HepG2 (cell line): ENCODE results near the gene IGFLR1.

Experiments used
- CBX5 ChIP-seq: sonication (generic); formaldehyde crosslinking; IDR thresholded peaks from 2 replicates; pipeline ENCODE4 v1.4.0; 2020; ENCODE audit warnings: missing genetic modification reagents, borderline replicate concordance
- ELF3 ChIP-seq: IDR thresholded peaks from 2 replicates; pipeline ENCODE4 v1.6.1; 2016; ENCODE audit warnings: missing genetic modification reagents, missing compliant biosample characterization
- HMGA1 ChIP-seq: sonication (generic); formaldehyde crosslinking; conservative IDR thresholded peaks from 2 replicates; pipeline ENCODE4 v1.4.0; 2020; ENCODE audit warnings: missing genetic modification reagents
- HOXA7 ChIP-seq: sonication (generic); formaldehyde crosslinking; IDR thresholded peaks from 2 replicates; pipeline ENCODE4 v1.8.1; 2022; ENCODE audit warnings: mild to moderate bottlenecking, missing genetic modification reagents, moderate library complexity
- HOXA9 ChIP-seq: sonication (generic); formaldehyde crosslinking; IDR thresholded peaks from 2 replicates; pipeline ENCODE4 v1.8.1; 2022; ENCODE audit warnings: missing genetic modification reagents, mild to moderate bottlenecking, moderate library complexity, borderline replicate concordance
- KMT2B ChIP-seq: IDR thresholded peaks from 2 replicates; pipeline ENCODE4 v1.6.1; 2016; ENCODE audit warnings: missing genetic modification reagents, missing compliant biosample characterization
- MED1 ChIP-seq: sonication (generic); formaldehyde crosslinking; IDR thresholded peaks from 2 replicates; pipeline ENCODE4 v1.4.0; 2020; ENCODE audit warnings: missing genetic modification reagents
- MIER2 ChIP-seq: IDR thresholded peaks from 2 replicates; pipeline ENCODE4 v1.6.1; 2016; ENCODE audit warnings: missing biosample characterization, missing genetic modification reagents
- MTA3 ChIP-seq: sonication (generic); formaldehyde crosslinking; IDR thresholded peaks from 2 replicates; pipeline ENCODE4 v1.4.0; 2020; ENCODE audit warnings: missing genetic modification reagents
- POLR2AphosphoS5 ChIP-seq: IDR thresholded peaks from 2 replicates; pipeline ENCODE4 v1.6.1; 2012; ENCODE audit warnings: low read depth, low read length
- RAD51 ChIP-seq: fragments of 450-650 bp; IDR thresholded peaks from 2 replicates; pipeline ENCODE4 v1.6.1; 2016; ENCODE audit warnings: borderline replicate concordance
- TBP ChIP-seq: sonication (generic); formaldehyde crosslinking; IDR thresholded peaks from 2 replicates; pipeline ENCODE4 v1.5.0; 2020; ENCODE audit warnings: missing genetic modification reagents
- TF ChIP-seq, protein P1 (sequence below): sonication (generic); formaldehyde crosslinking; IDR thresholded peaks from 2 replicates; pipeline ENCODE4 v1.4.0; 2020; ENCODE audit warnings: missing genetic modification reagents, mild to moderate bottlenecking, borderline replicate concordance
- TF ChIP-seq, protein P2 (sequence below): sonication (generic); formaldehyde crosslinking; IDR thresholded peaks from 2 replicates; pipeline ENCODE4 v1.8.0; 2022; ENCODE audit warnings: missing genetic modification reagents, mild to moderate bottlenecking, borderline replicate concordance

DNA sequence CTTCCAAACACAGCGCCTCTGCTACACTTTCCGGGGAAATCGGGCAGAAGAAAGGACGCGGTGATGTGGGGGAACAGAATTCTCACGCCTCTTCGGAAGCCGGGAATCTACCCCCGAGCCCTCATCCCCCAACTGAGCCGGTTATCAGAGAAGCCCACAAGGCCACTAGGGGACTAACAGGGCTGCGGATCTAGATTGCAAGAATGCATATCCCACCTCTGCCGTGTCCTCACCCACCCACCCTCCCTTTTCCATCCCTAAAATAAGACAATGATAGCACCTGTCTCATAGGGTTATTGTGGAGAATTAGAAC, 1.1 kb downstream of the IGFLR1 start:
- TF ChIP-seq ELF3 (CRISPR knock-in tag) (no peak; the same call in 1 of the 2 replicates), MTA3 (CRISPR knock-in tag) (no peak), MED1 (no peak), POLR2AphosphoS5 (no peak), CBX5 (no peak), HOXA7 (CRISPR knock-in tag) (no peak), TBP (CRISPR knock-in tag) (no peak), MIER2 (CRISPR knock-in tag) (no peak), RAD51 (no peak), HOXA9 (CRISPR knock-in tag) (no peak), HMGA1 (CRISPR knock-in tag) (no peak), KMT2B (CRISPR knock-in tag) (no peak)
- TF ChIP-seq, protein P1, sequence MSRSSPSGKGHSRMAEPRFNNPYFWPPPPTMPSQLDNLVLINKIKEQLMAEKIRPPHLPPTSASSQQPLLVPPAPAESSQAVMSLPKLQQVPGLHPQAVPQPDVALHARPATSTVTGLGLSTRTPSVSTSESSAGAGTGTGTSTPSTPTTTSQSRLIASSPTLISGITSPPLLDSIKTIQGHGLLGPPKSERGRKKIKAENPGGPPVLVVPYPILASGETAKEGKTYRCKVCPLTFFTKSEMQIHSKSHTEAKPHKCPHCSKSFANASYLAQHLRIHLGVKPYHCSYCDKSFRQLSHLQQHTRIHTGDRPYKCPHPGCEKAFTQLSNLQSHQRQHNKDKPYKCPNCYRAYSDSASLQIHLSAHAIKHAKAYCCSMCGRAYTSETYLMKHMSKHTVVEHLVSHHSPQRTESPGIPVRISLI (CRISPR knock-in tag), result no peak
- TF ChIP-seq, protein P2, sequence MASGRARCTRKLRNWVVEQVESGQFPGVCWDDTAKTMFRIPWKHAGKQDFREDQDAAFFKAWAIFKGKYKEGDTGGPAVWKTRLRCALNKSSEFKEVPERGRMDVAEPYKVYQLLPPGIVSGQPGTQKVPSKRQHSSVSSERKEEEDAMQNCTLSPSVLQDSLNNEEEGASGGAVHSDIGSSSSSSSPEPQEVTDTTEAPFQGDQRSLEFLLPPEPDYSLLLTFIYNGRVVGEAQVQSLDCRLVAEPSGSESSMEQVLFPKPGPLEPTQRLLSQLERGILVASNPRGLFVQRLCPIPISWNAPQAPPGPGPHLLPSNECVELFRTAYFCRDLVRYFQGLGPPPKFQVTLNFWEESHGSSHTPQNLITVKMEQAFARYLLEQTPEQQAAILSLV (CRISPR knock-in tag), result no peak
